GM19043 (cell line): ENCODE measurements around the gene IL2RG.

Source experiments
- ATAC-seq: cut with Tn5 transposase; IDR thresholded peaks from one replicate; pipeline ENCODE4 v1.9.1; 2021; ENCODE audit warnings: low read depth; ENCODE audit not compliant: unreplicated experiment

The IL2RG gene

GRCh38 chrX:71109051-71109450 is 2.3 kb downstream of the IL2RG start:
- no peak for ATAC-seq

GRCh38 chrX:71107762-71108360 is 3.5 kb downstream of the IL2RG start:
- no peak for ATAC-seq

DNA sequence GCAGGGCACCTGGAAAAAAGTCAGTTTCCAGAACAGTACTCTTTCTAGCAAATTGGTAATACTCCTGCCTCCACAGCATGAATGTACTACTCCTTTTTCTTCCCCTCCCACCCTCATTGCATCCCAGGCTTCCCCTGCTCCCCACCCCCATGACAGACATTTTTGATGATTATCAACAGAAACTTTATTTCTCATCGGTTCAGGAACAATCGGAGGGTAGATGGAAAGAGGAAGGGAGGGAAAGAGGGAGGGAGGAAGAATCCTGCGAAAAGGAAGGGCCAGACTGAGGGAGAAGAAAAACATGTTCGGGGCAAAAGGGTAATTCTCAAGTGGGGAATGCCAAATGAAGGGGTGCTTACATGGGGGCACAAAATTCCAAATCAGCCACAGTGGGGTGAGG is 4.1 kb downstream of the IL2RG start:
- no peak for ATAC-seq

- no peak for ATAC-seq
These were observed 5.0 kb downstream of the IL2RG start, which contains the start of gene CXorf65 for GRCh38 chrX:71106427-71106826. TSS of gene CXorf65 (minus strand) at chrX:71106740. CDS start at chrX:71106556, 184 bp downstream.

DNA sequence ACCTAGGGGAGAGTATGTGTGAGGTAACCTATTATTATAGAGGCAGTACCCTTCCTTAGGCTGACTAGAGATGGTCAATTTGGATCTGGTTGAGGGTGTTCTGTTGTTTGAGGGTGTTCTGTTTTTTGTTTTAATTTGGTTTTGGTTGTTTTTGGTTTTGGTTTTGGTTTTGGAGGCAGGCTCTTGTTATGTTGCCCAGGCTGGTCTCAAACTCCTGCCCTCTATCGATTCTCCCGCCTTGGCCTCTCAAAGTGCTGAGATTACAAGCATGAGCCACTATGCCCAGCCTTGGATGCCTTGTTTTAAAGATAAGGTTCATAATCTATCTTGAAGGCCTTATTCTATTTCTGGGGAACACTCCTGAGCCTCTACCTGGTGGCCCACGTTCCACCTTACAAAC is 5.7 kb downstream of the IL2RG start:
- no peak for ATAC-seq

DNA sequence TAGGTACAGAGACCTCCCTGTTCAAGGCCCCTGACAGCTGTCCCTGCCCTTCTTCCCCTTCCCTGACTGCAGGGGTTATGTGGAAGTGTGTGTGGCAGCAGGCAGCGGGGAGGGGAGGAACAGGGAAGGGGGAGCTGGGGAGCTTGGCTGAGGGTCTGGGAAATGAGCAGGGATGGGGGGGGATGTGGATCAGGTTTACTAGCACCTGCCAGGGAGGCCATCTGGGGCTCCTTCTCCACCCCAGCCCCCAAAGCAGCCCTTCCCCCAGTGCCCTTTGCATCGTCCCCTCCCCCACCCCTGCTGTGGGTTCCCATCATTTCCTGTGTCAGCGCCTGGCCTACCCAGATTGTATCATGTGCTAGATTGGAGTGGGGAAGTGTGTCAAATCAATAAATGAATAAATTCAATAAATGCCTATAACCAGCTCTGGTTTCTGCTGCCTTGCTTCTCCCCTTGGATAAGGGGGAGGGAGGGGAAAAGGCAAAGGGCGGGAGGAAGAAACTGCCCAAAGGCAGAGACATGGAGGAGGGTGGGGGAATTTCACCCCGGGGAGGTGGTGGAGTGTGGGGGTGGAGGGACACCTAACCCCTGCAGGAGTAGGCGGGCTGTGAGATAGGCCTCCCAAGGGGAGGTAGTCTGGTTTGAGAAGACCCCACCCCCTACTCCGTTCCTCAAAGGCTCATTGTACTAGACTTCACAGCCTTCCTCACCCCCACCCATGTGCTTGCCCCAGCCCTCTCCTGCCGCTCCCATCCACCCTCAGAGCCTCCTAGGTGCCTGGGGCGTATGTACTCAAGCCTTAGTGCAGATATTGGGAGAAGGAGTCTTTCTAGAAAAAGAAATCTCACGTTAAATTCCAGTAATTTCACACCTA is 8.0 kb downstream of the IL2RG start:
- no peak for ATAC-seq

DNA sequence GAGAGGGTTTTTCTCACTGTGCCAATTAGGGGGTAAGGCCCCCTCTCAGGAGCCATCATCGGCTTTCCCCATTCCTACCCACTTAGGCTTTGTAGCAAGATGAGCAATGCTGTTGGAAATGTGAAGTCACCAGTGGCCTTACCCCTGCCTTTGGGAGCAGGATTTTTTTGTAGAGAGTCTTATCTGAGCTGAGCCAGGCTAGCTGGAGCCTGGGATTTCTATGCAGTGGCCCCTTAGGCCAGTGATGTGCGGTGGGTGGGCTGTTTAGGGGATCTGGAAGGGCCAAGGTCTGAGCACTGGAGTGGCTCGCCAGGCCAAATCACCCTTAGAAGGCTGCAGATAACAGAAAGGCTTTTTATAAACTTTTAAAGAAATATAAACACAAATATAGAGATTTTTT is 9.1 kb downstream of the IL2RG start:
- no peak for ATAC-seq

DNA sequence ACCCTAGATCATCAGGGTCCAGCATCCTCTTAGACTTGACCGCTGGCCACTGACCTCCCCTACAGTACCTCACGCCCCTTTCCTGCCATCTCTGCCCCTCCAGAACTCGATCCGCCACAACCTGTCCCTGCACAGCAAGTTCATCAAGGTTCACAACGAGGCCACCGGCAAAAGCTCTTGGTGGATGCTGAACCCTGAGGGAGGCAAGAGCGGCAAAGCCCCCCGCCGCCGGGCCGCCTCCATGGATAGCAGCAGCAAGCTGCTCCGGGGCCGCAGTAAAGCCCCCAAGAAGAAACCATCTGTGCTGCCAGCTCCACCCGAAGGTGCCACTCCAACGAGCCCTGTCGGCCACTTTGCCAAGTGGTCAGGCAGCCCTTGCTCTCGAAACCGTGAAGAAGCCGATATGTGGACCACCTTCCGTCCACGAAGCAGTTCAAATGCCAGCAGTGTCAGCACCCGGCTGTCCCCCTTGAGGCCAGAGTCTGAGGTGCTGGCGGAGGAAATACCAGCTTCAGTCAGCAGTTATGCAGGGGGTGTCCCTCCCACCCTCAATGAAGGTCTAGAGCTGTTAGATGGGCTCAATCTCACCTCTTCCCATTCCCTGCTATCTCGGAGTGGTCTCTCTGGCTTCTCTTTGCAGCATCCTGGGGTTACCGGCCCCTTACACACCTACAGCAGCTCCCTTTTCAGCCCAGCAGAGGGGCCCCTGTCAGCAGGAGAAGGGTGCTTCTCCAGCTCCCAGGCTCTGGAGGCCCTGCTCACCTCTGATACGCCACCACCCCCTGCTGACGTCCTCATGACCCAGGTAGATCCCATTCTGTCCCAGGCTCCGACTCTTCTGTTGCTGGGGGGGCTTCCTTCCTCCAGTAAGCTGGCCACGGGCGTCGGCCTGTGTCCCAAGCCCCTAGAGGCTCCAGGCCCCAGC is 10.5 kb downstream of the IL2RG start:
- no peak for ATAC-seq

GRCh38 chrX:71099736-71100135 is 11.6 kb downstream of the IL2RG start:
- no peak for ATAC-seq

DNA sequence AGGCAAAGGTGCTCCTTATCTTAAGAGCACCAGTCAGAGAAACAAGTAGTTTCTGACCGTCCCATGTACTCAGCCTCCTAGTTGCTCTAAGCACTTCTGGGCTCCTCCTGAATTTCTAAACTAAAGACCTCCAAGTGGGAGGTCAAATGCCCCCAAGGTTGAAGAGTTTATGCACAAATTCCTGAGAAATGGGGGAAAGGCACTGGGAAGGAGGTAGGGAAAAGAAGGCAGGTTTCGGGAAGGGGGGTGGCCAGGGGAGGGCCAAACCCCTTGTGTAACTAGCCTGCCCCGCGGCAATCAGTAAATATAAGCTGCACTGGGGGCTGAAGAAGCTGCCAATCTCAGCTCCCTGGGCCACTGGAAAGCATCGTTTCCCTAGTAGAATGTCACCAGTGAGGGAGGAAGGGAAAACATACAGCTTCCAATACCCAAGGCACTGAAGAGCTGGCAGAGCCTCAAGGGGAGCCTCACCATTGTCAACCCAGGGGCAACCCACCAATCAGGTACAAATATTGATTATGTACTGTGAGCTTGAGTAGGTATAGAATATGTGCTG is 12.3 kb downstream of the IL2RG start:
- no peak for ATAC-seq

- no peak for ATAC-seq
These were observed 13.1 kb downstream of the IL2RG start for GRCh38 chrX:71098302-71098701.

GRCh38 chrX:71096760-71097032 is 14.7 kb downstream of the IL2RG start:
- no peak for ATAC-seq

DNA sequence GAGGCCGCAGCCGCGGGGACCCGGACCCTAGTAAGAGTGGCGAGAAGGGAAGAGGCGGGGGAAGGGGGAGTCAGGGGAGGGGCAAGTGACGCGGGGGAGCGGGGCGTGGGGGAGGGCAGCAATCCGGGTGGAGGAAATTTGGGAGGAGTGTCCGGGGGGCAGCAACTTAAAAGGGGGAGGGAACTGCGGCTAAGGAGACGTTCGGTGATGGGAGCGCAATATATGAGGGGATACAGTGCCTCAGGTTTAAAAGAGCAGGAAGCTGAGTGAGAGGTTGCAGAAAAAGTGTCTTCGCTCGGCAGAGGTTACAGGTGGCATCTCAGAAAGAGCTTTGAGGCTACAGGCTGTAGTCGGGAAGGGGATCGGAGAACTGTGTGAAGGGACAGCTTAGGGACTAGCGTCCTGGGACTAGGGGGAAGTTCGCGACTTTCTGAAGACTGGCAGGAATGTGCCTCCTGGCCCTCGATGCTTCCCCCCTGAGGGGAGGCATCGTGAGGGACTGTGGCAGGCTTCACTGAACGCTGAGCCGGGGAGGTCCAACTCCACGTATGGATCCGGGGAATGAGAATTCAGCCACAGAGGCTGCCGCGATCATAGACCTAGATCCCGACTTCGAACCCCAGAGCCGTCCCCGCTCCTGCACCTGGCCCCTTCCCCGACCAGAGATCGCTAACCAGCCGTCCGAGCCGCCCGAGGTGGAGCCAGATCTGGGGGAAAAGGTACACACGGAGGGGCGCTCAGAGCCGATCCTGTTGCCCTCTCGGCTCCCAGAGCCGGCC is 15.2 kb downstream of the IL2RG start:
- ATAC-seq = peak; percentile 19

- ATAC-seq = peak; percentile 92
These were observed 15.8 kb downstream of the IL2RG start, which contains the start of gene FOXO4 for GRCh38 chrX:71095555-71095980. TSS of gene FOXO4 (plus strand) at chrX:71095851. CDS start at chrX:71096529, 678 bp downstream.

DNA sequence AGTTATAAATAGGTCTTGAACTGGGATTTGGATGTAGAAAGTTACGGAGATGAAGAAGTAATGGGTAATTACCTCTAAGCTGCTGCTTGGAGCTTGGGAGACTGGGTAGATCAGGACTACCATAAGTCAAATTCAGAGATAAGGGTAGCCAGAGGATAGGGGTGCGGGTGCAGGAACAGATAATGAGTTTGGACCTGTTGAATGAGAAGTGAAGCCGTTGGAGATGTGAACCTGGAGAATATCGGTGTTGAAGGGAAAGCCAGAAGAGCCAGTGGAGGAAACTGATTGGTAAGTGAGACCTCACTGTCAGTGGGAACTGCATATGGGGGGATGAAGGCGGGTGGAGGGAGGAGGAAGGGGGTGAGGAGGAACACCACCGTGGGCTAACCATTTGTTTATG is 16.3 kb downstream of the IL2RG start:
- ATAC-seq = no peak

DNA sequence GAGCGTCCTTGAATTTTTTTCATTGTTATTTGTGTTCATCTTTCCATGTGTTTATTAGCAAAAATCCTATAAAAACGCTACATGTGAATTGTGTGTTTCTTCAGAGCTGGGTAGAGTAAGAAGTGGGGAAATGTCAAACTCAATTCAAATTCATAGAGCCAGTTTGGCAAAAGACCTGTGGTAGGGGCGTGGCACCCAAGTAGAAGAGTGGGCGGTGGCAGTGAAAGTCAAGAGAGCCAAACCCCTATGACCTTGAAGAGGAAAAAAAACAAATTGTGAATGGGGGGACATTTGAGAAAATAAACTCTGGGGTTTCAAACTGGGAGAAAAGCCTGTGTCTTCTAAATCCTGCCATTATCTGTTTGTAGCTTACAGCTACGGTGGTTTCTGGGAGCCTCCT is 20.1 kb downstream of the IL2RG start:
- ATAC-seq = no peak

- ATAC-seq = no peak
These were observed 25.5 kb downstream of the IL2RG start for GRCh38 chrX:71085900-71086299.

- no peak for ATAC-seq
These were observed 28.6 kb downstream of the IL2RG start for GRCh38 chrX:71082822-71083221.

GRCh38 chrX:71082124-71082647 is 29.2 kb downstream of the IL2RG start:
- no peak for ATAC-seq
